ENCODE results near the gene NBEA. TPM values are rescaled to one million over a fixed set of nuclear protein-coding genes. Genes with fewer than 3 reads are reported as not detected.
"Not testable (repeated sequence)": the region's sequence is repeated elsewhere in the genome, so short reads cannot be mapped to it uniquely, and the experiment has no call there.

The NBEA gene
- total RNA-seq, 2 donors from 2014 or later = 2.1 to 4.3 TPM

DNA sequence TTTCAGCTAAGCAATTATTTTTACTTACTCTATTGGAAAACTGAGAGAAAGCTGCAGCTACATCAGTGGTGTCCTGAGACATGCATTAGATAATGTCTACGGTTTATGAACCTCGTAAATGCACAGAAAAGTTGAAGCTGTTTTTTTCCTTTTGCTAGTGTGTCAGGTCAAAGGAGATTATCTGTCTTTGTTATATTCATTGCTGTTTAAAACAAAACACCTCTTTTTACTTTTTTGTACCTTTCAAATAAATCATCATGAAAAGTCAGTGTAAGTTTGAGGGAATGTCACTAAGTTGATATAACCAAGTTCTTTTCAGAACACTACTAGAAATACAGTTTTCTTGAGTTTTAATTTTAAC lies 2.2 kb downstream of the NBEA start:
- ATAC-seq (no peak), DNase-seq (no peak)
- intact Hi-C loops (cut with DNase I, micrococcal nuclease) = no loop called here

DNA sequence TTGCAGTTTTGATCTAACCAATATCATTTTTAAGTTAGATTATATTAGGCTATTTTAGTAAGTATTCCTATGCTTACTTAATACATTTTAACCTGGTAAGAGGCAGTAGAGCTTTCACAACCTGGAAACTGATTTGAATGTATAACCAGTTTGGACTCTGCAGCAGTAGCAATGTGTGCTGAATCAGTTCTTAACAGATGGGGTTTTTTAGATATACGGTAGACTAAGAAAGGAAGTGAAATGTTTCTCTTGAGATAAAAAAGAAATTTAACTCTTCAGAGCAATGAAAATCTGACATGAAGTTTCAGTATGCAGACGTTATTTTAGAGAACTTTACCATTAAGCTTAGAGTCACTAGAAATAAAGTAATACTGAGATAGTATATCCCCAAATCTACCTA lies 2.7 kb downstream of the NBEA start:
- no peak for ATAC-seq
- intact Hi-C loops (cut with DNase I, micrococcal nuclease) = no loop called here
- no peak for DNase-seq

DNA sequence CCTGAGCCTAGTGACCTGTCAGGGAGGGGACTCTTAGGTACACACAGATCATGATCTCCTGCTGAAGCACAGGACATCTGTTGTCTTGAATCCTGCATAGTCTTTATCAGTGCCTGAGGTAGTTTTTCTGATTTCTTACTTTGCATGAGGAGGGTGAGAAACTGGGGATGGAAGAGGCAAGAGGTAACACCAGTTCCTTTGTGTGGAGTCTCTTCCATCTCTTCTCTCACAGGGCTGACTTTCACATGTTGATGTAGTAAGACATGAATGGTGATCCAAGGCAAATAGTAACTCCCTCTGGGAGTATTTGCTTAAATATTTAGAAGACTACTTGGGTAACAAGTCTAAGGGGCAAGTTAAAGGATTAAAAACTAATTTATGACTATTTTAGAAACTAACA lies 9.5 kb downstream of the NBEA start:
- DNase-seq (no peak), ATAC-seq (no peak)
- intact Hi-C loops (cut with DNase I, micrococcal nuclease) = no loop called here

DNA sequence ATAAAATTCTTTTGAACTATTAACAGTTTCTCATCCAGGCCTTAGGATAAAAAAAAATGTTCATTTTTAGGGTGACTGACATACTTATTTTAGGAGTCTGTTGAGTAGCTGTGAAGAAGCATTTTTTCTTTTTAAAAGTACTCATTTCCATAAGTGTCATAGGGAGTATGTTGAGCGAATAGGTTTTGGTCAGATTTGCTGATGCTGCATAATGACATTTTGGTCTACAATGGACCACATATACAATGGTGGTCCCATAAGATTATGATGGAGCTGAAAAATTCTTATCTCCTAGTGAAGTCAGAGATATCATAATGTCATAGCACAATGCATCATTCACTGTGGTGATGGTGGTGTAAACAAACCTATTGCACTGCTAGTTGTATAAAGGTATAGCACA lies 17.4 kb downstream of the NBEA start:
- no peak for ATAC-seq
- intact Hi-C loops (cut with DNase I, micrococcal nuclease) = no loop called here
- no peak for DNase-seq

DNA sequence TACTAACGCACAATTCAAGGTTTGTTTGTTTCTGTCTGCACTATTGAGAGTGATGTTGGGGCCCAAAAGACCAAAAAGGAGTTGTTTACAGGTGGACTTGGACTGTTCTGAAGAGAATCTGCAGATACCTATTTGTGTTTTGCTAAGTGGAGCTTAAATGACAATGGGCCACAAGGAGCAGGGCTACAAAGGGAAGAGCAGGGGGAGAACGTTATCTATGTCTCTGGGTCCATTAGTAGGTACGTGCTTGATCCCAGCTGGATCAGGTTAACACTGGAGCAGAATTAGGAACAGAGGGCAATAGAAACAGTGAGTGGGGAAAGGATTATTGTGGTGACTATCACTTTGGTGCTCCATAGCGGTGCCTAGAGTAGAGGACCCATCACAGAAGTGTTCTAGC lies 22.5 kb downstream of the NBEA start:
- no peak for DNase-seq
- no peak for ATAC-seq
- intact Hi-C loops (cut with DNase I, micrococcal nuclease) = no loop called here

DNA sequence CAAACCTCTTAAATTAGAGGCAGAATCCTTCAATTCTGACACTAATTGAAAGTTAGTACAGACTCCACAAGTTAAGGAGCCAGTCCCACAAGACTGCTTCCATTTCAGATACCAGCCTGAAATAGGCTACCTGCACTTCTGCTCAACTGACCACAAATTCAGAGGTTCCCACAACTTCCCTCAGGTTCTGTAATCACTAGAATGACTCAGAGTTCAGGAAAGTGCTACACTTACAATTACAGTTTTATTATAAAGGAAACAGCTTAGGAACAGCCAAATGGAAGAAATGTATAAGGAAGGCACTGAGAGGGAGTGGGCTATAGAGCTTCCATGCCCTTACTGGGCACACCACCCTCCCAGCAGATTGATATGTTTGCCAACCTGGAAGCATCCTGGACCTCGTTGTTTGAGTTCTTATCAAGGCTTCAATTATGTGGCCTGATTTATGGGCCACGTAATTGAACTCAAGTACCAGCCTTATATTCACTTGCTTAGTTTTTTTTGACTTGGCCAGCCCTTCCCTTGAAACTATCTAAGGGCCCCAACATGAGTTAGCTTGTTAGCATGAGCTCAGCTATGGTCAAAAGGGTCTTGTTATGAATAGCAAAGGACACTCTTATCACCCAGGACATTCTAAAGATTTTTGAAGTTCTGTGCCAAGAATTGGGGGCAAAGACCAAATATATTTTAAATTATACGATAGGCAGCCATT lies 25.9 kb downstream of the NBEA start:
- intact Hi-C loops (cut with DNase I, micrococcal nuclease) = no loop called here
- ATAC-seq (peak; percentile 83), DNase-seq (no peak)

DNA sequence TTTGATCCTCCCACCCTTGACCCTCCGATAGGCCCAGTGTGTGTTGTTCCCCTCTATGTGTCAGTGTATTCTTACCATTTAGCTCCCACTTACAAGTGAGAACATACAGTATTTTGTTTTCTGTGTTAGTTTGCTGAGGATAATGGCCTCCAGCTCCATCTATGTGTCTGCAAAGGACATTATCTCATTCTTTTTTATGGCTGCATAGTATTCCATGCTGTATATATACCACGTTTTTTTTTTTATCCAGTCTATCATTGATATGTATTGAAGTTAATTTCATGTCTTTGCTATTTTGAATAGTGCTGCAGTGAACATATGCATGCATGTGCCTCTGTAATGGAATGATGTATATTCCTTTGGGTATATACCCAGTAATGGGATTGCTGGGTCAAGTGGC lies 27.5 kb downstream of the NBEA start:
- DNase-seq; ATAC-seq; intact Hi-C loops (cut with DNase I, micrococcal nuclease): not testable (repeated sequence)

DNA sequence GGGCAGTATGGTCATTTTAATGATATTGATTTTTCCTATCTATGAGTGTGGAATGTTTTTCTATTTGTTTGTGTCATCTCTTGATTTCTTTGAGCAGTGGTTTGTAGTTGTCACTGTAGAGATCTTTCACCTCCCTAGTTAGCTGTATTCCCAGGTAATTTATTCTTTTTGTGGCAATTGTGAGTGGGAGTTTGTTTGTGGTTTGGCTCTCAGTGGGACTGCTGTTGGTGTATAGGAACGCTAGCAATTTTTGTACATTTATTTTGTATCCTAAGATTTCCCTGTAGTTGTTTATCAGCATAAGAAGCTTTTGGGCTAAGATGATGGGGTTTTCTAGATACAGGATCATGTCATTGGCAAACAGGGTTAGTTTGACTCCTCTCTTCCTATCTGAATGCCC lies 28.9 kb downstream of the NBEA start:
- DNase-seq = no peak

DNA sequence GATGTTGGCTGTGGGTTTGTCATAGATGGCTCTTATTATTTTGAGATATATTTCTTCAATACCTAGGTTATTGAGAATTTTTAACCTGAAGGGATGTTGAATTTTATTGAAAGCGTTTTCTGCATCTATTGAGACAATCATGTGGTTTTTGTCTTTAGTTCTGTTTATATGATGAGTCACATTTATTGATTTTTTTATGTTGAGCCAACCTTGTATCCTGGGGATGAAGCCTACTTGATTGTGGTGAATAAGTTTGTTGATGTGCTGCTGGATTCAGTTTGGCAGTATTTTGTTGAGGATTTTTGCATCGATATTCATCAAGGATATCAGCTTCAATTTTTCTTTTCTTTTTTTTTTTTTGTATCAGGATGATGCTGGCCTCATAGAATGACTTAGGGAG lies 29.4 kb downstream of the NBEA start:
- ATAC-seq = no peak
- intact Hi-C loops (cut with DNase I, micrococcal nuclease) = no loop called here
- no peak for DNase-seq

More for the DNA sequence above, 28.9 kb downstream of the NBEA start:
- intact Hi-C loops (cut with DNase I, micrococcal nuclease) = no loop called here
- no peak for ATAC-seq

DNA sequence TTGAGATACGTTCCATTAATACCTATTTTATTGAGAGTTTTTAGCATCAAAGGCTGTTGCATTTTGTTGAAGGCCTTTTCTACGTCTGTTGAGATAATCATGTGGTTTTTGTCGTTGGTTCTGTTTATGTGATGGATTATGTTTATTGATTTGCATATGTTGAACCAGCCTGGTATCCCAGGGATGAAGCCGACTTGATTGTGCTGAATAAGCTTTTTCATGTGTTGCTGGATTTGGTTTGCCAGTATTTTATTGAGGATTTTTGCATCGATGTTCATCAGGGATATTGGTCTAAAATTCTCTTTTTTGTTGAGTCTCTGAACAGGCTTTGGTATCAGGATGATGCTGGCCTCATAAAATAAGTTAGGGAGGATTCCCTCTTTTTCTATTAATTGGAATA lies 43.1 kb downstream of the NBEA start:
- intact Hi-C loops (cut with DNase I, micrococcal nuclease); ATAC-seq; DNase-seq: not testable (repeated sequence)

DNA sequence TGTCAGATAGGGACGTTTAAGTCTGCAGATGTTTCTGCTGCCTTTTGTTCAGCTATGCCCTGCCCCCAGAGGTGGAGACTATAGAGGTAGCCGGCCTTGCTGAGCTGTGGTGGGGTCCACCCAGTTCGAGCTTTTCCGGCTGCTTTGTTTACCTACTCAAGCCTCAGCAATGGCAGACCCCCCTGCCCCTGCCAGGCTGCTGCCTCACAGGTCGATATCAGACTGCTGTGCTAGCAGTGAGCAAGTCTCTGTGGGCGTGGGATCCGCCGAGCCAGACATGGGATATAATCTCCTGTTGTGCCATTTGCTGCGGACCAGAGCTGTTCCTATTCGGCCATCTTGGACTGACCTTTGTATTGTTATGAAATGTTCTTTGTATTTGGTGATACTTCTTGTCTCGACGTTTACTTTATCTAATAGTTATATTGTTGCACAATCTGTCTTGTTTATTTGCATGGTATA lies 46.3 kb downstream of the NBEA start:
- DNase-seq (no peak), ATAC-seq (no peak)
- intact Hi-C loops (cut with DNase I, micrococcal nuclease) = no loop called here

DNA sequence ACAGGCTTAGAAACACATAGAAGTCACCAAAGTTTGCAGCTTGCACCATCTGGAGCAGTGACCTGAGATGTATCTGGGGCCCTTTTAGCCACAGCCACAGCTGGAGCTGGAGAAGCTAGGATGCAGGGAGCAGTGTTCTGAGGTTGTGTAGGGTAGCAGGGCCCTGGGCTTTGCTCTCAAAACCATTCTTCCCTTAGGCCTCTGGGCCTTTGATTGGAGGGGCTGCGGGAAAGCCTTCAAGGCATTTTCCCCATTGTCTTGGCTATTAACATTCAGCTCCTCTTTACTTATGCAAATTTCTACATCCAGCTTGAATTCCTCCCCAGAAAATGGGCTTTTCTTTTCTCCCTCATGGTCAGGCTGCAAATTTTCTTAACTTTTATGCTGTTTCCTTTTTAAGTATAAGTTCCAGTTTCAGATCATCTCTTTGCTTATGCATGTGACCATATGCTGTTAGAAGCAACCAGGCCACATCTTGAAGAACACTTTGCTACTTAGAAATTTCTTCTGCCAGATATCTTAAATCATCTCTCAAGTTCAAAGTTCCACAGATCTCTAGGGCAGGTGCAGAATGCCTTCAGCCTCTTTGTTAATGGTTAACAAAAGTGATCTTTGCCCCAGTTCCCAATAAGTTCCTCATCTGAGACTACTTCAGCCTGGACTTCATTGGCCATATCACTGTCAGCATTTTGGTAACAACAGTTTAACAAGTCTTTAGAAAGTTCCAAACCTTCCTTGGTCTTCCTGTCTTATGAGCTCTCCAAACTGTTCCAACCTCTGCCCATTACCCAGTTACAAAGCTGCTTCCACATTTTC lies 48.5 kb downstream of the NBEA start:
- intact Hi-C loops (cut with DNase I, micrococcal nuclease) = no loop called here
- DNase-seq (no peak), ATAC-seq (peak; percentile 100)

DNA sequence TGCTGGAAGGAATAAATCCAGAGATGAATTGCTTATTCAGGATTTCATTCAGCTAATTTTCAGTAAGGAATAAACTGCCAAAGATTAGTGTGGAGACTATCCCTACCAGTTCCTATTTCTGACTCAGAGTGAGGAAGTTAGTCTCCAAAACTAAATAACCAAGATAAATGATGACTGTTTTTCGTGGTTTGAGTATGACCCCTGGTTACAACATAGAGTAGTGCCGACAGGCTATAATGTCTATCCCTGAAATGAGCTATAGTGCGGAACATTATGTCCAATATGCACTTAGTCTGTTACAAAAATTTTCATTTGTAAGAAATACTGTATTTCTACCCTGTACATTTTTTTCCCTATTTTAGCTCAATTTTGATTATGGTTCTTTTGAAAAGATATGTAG lies 51.4 kb downstream of the NBEA start:
- ATAC-seq = no peak
- intact Hi-C loops (cut with DNase I, micrococcal nuclease) = no loop called here
- no peak for DNase-seq

DNA sequence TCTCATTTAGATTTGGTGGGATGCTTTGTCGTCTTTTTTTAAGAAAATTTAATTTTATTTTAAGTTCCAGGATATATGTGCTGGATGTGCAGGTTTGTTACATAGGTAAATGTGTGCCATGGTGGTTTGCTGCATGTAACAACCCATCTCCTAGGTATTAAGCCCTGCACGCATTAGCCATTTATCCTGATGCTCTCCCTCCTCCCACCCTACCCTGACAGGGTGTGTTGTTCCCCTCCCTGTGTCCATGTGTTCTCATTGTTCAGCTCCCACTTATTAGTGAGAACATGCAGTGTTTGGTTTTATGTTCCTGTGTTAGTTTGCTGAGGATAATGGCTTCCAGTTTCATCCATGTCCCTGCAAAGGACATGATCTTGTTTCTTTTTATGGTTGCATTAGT lies 61.7 kb downstream of the NBEA start:
- DNase-seq; ATAC-seq; intact Hi-C loops (cut with DNase I, micrococcal nuclease): not testable (repeated sequence)

DNA sequence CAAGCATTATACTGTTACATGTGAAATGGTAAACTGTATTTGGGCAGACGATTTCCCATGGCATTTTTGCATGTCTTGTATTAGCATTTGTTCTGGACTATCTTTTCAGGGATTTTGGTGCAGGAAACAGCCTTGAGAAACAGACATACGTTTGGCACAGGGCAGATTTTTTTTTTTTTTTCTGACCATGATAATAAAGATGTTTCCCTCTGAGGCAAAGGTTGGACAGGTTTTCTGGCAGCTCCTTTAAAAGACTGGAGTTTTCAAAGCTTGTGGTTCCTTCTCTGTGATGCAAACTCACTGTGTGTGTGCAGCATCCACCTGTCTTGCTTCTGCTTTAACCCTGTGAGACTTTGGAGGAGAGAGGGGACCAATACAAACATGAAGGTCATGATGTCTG lies 63.0 kb downstream of the NBEA start:
- no peak for ATAC-seq
- intact Hi-C loops (cut with DNase I, micrococcal nuclease) = no loop called here
- DNase-seq = no peak

DNA sequence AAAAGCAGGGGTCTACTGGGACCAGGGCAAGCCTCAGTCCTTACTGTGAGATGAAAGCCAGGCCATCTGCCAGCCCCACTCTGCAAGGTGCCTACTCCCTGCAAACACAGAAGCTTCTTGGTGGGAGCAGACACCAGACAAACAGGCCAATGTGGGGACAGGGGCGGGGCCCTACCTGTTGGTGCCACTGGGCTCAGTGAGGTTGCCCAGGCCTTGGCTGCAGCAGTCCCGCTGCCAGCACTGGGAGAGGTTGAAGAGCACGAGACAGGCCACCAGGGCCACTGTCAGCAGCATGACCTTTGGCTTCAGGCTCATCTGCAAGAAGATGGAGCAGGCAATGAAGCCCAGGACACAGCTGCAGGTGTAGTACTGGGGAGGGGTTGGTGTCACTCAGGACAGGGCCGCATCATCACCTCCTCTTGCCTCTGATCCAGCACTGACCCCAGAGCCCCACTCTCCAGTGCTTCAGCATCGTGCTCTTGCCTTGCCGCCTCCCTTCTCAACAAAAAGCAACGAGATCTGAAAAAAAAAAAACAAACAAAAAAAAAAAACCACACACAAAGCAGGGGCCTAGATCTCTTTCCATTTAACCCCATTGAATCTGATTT lies 72.6 kb downstream of the NBEA start:
- intact Hi-C loops (cut with DNase I, micrococcal nuclease) = no loop called here
- no peak for DNase-seq
- no peak for ATAC-seq

DNA sequence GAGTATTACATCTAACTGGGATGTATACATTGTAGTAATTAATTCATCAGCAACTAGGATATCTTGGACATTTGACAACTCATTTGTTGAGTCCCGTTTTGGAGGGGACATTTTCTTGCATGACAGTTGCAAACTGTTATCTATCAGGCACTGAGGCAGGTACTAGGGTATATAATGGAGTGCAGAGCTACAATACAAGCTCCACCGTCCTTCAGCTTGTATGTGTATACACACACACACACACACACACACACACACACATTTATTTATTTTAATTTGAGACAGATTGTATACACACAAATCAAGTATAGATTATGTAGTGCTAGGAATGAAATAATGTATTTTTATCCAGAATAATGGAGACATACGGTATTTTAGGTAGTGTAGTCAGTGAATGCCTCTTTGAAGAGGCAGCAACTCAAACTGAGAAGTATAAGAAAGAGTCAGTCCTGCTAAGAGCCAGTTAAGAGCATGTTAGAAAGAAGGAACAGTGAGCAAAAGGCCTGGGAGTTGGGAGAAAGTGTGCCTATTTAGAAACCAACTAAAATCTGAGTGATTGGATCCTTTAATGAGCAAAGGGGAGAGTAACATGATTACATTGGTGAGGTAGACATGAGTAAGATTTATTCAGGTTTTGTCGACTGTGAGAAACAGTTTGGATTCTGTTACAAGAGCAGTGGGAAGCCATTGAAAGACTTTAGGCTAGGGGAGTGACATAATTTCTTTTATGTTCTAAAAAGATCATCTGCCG lies 74.5 kb downstream of the NBEA start:
- intact Hi-C loops (cut with DNase I, micrococcal nuclease) = no loop called here
- no peak for ATAC-seq
- DNase-seq = no peak

DNA sequence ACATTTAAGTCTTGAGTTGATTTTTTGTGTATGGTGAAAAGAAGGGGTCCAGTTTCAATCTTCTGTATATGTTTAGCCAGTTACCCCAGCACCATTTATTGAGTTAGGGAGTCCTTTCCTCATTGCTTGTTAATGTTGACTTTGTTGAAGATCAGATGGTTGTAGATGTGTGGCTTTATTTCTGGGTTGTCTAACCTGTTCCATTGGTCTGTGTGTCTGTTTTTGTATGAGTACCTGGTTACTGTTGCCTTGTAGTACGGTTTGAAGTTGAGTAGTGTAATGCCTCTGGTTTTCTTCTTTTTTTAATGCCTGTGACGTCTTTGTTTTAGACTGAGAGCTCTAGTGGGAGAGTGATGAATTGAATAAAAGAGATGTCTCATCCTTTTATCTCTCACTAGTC lies 83.2 kb downstream of the NBEA start:
- ATAC-seq (no peak), DNase-seq (no peak)
- intact Hi-C loops (cut with DNase I, micrococcal nuclease) = no loop called here

DNA sequence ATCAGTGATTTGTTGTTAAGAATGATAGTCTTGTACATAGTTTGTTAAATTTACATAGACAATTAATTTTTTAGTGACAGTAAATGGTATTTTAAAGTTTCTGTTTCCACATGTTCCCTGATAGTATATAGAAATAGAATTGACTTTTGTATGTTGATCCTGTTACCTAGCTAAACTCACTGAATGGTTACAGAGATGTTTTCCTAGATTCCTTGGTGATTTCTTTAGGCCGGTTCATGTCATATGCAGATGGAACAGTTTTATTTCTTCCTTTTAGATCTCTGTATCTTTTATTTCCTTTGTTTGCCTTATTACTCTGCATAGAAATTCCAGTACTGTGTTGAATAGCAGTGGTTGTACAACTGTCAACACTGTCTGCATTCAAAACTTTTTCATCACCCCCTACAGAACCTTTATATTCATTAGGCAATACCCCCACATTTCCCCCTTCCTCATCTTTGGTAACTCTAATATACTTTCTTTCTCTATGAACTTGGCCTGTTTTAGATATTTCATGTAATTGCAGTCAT lies 86.3 kb downstream of the NBEA start:
- intact Hi-C loops (cut with DNase I, micrococcal nuclease) = no loop called here
- DNase-seq = no peak
- no peak for ATAC-seq

Data from left colon (tissue), 2 donors.